Activated naive CD4-positive, alpha-beta T cell treated with anti-CD3 and anti-CD28 coated beads, Interleukin-2, amount 50 U/mL, for 16 hours (primary cell): ENCODE data around the gene MYH3.

Experiments used
- DNase-seq: peaks from one replicate; pipeline ENCODE4 v3.0.0-alpha.2; 2020

Gene MYH3

GRCh38 chr17:10648956-10649355 lies 8.2 kb downstream of the MYH3 start:
- no peak for DNase-seq

GRCh38 chr17:10648381-10648780 lies 8.7 kb downstream of the MYH3 start:
- no peak for DNase-seq

GRCh38 chr17:10646392-10646990 lies 10.6 kb downstream of the MYH3 start:
- peak; percentile 77 for DNase-seq

- no peak for DNase-seq
Observed at GRCh38 chr17:10640475-10640874, 16.6 kb downstream of the MYH3 start.

GRCh38 chr17:10638151-10638550 lies 19.0 kb downstream of the MYH3 start:
- DNase-seq, result no peak

- no peak for DNase-seq
Observed at GRCh38 chr17:10635290-10635689, 21.8 kb downstream of the MYH3 start.

- no peak for DNase-seq
Observed at GRCh38 chr17:10633738-10634379, 23.2 kb downstream of the MYH3 start.

- no peak for DNase-seq
Observed at GRCh38 chr17:10631701-10632100, 25.4 kb downstream of the MYH3 start.

- DNase-seq, result no peak
Observed at GRCh38 chr17:10631048-10631700, 25.9 kb downstream of the MYH3 start.

GRCh38 chr17:10629706-10630105 lies 27.4 kb downstream of the MYH3 start:
- DNase-seq, result no peak

GRCh38 chr17:10628756-10629155 lies 28.4 kb downstream of the MYH3 start:
- no peak for DNase-seq

- no peak for DNase-seq
Observed at GRCh38 chr17:10626390-10626789, 30.7 kb downstream of the MYH3 start.

GRCh38 chr17:10624969-10625368 lies 32.1 kb downstream of the MYH3 start:
- no peak for DNase-seq

- no peak for DNase-seq
Observed at GRCh38 chr17:10623737-10624338, 33.3 kb downstream of the MYH3 start.

- DNase-seq, result no peak
Observed at GRCh38 chr17:10622617-10623485, 34.3 kb downstream of the MYH3 start.

GRCh38 chr17:10621397-10621796 lies 35.7 kb downstream of the MYH3 start:
- no peak for DNase-seq

- no peak for DNase-seq
Observed at GRCh38 chr17:10620823-10621222, 36.3 kb downstream of the MYH3 start.

- peak; percentile 59 for DNase-seq
Observed at GRCh38 chr17:10618202-10618635, 38.9 kb downstream of the MYH3 start.

- DNase-seq, result no peak
Observed at GRCh38 chr17:10617120-10617505, 40.0 kb downstream of the MYH3 start.

- peak; percentile 72 for DNase-seq
Observed at GRCh38 chr17:10616502-10617119, 40.5 kb downstream of the MYH3 start.

GRCh38 chr17:10614536-10615155 lies 42.5 kb downstream of the MYH3 start:
- DNase-seq, result no peak
